ENCODE measurements around the gene NAV2. TPM values are rescaled to one million over a fixed set of nuclear protein-coding genes. Genes with fewer than 3 reads are reported as not detected.

The NAV2 gene
- total RNA-seq, 1 donor from 2014 or later: 47.3 TPM

DNA sequence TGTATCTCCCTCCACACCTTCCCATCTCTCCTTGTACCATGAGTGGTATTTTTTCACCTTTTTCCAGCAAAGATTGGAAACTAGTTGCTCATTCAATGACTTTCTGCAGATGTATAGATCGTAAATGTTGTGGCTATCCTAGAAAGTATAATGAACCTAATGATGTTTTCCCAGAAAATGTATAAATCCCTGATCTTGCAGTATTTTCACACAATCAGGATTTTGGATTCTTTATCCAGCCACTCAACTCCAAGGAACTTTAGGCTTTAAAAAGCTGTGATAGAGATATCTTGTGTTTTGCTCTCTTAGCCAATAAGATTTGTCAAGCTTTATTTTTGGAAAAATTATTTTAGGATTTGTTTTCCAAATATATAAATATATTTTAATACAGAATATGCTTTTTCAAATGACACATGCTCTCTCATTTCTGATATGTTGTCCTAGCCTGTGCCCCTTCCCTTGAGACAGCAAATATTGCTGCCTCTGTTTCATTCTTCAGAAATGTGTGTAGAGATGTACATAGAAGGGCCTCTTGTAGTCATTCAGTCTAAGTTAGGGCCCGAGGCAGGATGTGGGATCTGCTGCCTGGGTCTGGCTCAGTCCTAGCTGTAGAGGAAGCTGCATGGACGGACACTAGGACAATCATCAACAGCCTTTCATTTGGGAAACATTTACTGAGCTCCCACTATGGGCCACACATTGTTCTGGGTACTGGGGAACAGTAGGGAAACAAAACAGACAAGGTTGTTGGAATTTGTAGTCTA, 62.4 kb downstream of the NAV2 start:
- DNase-seq (ENCODE audit: low spot score): no peak

- DNase-seq (ENCODE audit: low spot score): no peak
Observed at GRCh38 chr11:19775622-19776021, 63.0 kb downstream of the NAV2 start.

GRCh38 chr11:19777039-19777376, 64.4 kb downstream of the NAV2 start:
- DNase-seq (ENCODE audit: low spot score): no peak

DNA sequence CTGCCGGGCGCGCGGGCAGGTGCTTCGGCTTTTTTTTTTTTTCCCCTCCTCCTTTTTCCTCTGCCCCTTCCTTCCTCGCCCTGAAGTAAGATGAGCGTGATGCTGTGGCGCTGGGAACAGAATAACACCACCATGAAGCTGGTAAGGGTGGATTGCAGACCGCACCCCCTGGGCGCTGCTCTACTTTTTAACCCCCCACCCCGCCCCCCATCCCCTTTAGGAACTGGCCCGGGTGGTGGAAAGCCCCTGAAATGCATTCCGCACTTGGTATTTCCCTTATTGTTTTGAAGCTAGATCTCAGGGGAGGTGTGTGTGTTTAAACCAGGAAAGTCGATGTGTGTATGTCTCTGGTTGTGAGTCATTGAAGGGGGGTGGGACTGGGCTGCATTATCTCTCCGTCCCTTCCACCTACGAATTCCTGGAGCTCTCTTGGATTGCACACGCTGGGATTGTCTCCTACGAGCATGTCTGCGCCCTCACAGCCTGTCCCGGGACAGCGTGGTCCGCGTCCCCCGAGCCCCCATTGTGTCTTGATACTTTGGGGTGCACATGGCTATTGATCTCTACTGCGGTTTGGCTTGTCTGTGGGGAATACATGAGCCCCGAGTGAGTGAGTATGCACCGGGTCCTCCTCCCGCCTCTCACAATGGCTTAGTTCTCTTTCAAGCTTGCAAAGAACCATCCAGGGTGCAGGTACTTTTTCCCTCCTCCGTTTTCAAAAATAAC, 64.9 kb downstream of the NAV2 start:
- DNase-seq (ENCODE audit: low spot score): no peak

GRCh38 chr11:19779740-19780139, 67.1 kb downstream of the NAV2 start:
- DNase-seq (ENCODE audit: low spot score): no peak

- no peak for DNase-seq (ENCODE audit: low spot score)
Observed at GRCh38 chr11:19781351-19781750, 68.7 kb downstream of the NAV2 start.

DNA sequence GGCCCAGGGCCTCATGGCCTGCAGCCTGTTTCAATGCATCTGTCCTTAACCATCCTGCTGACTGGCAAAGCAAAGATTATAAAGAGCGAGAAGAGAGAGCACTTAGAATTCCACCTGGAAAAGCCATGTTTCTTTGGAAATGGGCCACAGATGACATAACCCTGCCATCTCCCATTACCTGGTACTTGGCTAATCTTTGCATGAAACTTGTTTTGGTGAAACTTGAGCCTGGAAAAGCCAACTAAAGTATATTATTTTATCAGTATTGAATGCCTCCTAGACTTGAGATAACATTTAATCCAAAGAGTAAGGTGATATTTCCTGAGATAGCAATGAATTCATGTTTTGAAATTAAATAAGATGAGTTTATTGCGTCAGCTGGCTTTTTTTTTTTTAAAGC, 72.6 kb downstream of the NAV2 start:
- DNase-seq (ENCODE audit: low spot score): no peak

- no peak for DNase-seq (ENCODE audit: low spot score)
Observed at GRCh38 chr11:19786644-19787043, 74.0 kb downstream of the NAV2 start.

DNA sequence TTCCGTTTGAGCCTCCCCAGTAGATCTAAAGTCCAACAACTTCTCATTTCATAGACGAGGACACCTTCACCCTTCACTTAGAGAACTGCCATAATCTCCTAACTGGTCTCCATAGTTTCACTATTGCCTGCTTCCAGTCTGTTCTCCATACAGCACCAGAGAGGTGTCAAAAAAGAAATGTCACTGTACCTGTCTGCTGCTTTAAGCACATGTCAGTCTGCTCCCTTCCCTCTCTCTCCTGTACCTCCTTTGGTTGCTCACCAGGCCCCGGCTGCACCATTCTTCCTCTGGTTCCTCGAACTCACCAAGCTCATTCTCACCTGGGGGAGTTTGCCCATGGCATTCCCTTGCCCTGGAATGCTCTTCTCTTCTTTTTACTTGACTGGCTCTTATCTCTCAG, 75.8 kb downstream of the NAV2 start:
- DNase-seq (ENCODE audit: low spot score): no peak

DNA sequence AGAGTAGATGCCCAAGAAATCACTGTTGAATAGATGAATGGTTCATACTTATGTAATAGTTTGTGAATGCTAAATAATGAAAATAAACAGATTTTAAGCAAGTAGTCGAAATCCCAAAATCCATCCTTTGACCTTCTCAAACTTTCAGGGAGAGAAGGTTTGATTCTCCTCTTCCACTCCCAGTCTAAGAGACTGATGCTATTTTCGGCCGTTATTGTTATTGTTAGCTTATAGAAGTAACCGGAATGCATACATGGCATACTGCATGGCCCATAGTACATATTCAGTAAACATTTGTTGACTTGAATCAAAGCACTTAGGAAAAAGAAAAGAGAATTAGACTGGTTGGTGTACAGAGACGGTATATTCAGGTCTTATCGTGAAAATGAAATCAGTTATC, 76.6 kb downstream of the NAV2 start:
- no peak for DNase-seq (ENCODE audit: low spot score)

DNA sequence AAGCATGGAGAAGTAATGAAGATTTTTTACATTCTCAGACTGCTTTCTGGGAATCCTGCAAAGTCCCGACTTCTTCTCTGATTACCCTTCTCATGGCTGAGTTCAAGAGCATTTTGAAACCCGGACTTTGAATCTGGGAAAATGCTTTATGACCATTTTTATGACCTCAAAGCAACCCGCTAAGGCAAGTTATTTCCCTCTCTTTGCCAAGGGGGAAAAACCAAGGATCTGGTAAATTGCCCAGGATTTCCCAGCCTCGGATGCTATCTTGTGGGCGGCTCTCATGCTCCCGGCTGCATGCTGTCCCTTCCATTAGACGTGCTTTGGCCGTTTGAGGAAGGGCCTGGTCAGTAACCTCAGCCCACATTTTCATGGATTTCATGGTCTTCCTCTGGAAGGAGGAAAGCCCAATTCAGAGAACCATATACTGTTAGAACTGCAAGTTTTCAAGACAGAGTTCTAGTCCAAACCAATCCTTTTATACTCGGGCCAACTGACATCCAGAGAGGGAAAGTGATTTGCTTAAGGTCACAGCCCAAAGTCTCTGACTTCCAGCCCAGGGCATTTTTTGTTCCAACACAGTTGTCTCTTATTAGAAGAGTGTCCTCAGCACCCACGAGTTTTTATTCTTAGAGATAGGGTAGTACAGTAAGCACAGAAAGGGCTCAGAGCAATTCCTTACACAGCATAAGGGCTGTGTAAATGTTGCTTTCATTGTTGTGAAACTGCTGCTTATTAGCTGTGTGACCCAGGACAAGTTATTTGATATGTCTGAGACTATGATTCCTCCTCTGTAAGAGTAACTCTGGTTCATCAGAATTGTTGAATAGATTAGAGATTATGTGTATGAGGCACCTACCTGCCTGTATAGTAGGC, 77.4 kb downstream of the NAV2 start:
- no peak for DNase-seq (ENCODE audit: low spot score)

DNA sequence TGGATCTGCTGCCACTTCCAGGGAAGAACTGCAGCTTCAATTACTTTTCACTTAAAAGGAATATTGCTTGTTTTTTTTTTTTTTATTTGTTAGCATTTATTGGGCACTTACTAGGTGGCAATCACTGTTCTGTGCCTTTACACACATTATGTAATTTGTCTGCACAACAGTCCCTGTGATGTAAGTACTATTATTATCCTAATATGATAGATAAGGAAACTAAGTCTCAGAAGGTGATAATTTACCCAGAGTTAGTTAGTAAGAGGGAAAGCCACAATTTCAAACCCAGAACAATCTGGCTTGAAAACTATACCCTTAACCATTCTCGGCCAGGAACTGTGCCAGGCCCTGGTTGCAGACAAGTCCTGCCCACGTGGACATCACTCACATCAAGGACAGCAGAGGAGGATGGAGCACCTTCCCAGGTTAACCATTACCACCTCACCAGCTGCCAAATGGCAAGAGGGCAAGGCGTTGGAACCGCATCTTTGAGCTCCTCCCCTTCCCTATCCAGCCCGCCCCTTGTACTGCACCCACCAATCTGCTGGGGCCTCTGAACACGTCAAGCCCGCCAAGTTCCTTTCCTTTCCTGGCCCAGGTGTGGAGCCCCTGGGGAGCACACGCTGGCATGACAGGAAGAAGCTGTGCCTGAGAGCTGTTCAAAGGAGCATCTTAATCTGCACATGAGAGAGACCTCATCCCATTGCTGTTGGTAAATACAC, 78.4 kb downstream of the NAV2 start:
- DNase-seq (ENCODE audit: low spot score): no peak

- DNase-seq (ENCODE audit: low spot score): no peak
Observed at GRCh38 chr11:19792510-19792909, 79.9 kb downstream of the NAV2 start.

GRCh38 chr11:19793326-19793725, 80.7 kb downstream of the NAV2 start:
- no peak for DNase-seq (ENCODE audit: low spot score)

DNA sequence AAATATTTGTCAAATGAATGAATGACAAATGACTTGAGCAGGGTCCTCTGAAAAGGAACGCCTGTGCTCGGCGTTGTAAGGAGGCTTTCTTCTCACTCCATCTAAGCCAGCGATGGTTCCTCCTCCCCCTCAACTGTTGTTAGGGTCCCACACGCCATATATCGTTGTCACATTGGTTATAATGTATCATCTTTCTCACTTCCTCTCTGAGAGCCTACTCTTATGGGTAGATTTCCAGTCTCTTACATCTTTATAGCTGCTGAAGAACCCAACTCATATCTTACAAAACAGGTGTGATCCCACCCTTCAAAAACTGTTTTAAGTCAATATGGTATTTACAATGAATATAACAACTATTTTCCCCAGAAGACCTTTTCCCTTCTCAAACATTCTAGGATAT, 81.5 kb downstream of the NAV2 start:
- DNase-seq (ENCODE audit: low spot score): no peak

GRCh38 chr11:19795082-19795481, 82.4 kb downstream of the NAV2 start:
- no peak for DNase-seq (ENCODE audit: low spot score)

DNA sequence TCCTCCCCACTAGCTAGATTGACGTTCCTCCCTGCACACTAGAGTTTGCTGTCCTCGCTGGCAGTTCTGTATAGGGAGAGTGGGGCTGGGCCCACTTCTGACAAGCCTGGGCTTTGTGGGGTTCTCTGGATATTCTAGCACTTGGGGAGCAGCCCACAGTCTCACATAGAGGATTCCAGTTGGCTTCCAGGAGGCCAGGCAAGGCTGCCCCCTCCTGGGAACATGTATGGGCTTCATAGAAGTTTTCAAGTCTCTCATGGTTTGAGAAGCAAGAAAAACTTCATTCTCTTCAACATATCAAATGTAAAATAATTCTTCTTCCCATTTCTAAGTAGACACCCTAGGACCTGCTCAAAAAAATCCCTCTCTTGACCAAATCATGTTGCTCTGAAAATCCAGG, 87.5 kb downstream of the NAV2 start:
- DNase-seq (ENCODE audit: low spot score): no peak

- DNase-seq (ENCODE audit: low spot score): no peak
Observed at GRCh38 chr11:19800714-19801519, 88.3 kb downstream of the NAV2 start.

DNA sequence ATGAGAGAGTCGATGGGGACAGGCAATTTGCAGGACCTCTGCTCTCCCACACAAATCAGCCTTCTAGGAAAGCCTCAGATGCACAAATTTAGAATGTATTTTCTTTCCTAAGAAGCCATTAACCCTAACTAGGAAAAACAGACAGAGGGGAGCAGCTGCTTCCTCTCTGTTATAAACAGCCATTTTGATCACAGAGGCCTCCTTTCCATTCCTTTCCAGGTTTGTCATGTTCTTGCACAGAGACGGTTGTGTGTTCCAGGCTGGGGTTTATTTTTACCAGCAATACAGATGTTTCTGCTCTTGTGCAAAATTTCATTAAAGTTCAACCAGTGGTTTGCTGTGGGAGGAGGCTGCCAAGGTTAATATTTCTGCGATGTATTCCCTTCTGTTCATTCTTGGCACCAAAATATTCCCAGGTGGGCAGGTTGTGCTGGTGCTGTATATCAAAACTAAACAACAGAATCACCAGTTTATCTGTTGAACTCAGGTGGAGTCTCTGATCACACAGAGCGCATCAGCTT, 90.2 kb downstream of the NAV2 start:
- no peak for DNase-seq (ENCODE audit: low spot score)

- peak; percentile 52 for DNase-seq (ENCODE audit: low spot score)
Observed at GRCh38 chr11:19803506-19803998, 90.9 kb downstream of the NAV2 start.

DNA sequence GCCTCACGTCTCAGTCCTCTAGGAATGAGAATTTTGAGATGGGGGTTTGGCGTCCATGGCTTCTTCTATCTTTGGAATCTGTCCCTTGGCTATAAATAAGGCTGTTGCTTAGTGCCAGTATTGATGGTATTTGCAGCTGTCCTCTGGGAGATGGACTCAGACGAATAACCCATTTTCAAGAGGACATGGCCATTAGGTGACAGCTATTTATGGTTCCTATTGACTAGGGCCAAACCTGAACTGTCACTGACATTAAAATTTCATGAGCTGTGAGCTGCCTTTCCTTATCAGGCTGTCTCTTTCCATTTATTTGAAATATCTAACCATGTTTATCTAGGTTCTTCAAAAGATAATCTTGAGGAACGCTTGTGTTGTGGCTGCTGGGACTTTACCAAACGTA, 92.7 kb downstream of the NAV2 start:
- no peak for DNase-seq (ENCODE audit: low spot score)
